ENCODE results near the gene BTN1A1. TPM values are rescaled to one million over a fixed set of nuclear protein-coding genes. Genes with fewer than 3 reads are reported as not detected.
A peak's percentile ranks its signal among the peaks of the same experiment; 100 is the strongest.

Gene BTN1A1
- total and polyA plus RNA-seq, 9 of the 15 experiments (the other 6 are each of a cell fraction or from before 2014, with no cell fraction given): 0.01 to 0.15 (median 0.06) TPM; not detected in 4

GRCh38 chr6:26537160-26537845 lies 37.2 kb downstream of the BTN1A1 start (continued):
- no peak for TF ChIP-seq PATZ1 (CRISPR knock-in tag; IDR thresholded peaks at IDR 0.05; ENCODE audit: borderline replicate concordance)
- no peak for TF ChIP-seq SAFB2 (IDR thresholded peaks at IDR 0.05; ENCODE audit: borderline replicate concordance, low read depth, low read length, severe bottlenecking)
- TF ChIP-seq MXI1 (IDR thresholded peaks at IDR 0.05; ENCODE audit: low read depth, low read length): peak; percentile 91; the same call in 1 of the 2 replicates
- 0 out of 2 replicates have a peak, but pooled peaks have one; percentile 14 for TF ChIP-seq PTRF (tag; IDR thresholded peaks at IDR 0.05)
- no peak for TF ChIP-seq STAT5B (CRISPR knock-in tag; IDR thresholded peaks at IDR 0.05)
- TF ChIP-seq NFE2L1 (tag; IDR thresholded peaks at IDR 0.05; ENCODE audit: borderline replicate concordance, low read depth): no peak
- TF ChIP-seq RUNX1 (IDR thresholded peaks at IDR 0.05; ENCODE audit: low read depth): no peak
- no peak for TF ChIP-seq ETS2 (tag; IDR thresholded peaks at IDR 0.05; ENCODE audit: borderline replicate concordance, poor library complexity, severe bottlenecking)
- peak; percentile 99 for TF ChIP-seq TBP (optimal IDR thresholded peaks at IDR 0.05; ENCODE audit: low read depth, low read length)
- TF ChIP-seq THAP12 (CRISPR knock-in tag; IDR thresholded peaks at IDR 0.05): peak; percentile 69
- no peak for TF ChIP-seq ARID4B (CRISPR knock-in tag; IDR thresholded peaks at IDR 0.05)
